ENCODE data around the gene TMEM158.

GRCh38 chr3:45226206-45226915 is at the start of gene TMEM158:
- TF ChIP-seq CTCF (IDR thresholded peaks at IDR 0.05; ENCODE audit: insufficient read depth, low read length, poor library complexity, severe bottlenecking) (no peak), EZH2phosphoT487 (conservative IDR thresholded peaks at IDR 0.05; ENCODE audit: low read length) (no peak)

Measured in SU-DHL-6 (cell line).